Measurements from ENCODE around the gene SUPT6H.
A peak's percentile ranks its signal among the peaks of the same experiment; 100 is the strongest.

Gene SUPT6H

DNA sequence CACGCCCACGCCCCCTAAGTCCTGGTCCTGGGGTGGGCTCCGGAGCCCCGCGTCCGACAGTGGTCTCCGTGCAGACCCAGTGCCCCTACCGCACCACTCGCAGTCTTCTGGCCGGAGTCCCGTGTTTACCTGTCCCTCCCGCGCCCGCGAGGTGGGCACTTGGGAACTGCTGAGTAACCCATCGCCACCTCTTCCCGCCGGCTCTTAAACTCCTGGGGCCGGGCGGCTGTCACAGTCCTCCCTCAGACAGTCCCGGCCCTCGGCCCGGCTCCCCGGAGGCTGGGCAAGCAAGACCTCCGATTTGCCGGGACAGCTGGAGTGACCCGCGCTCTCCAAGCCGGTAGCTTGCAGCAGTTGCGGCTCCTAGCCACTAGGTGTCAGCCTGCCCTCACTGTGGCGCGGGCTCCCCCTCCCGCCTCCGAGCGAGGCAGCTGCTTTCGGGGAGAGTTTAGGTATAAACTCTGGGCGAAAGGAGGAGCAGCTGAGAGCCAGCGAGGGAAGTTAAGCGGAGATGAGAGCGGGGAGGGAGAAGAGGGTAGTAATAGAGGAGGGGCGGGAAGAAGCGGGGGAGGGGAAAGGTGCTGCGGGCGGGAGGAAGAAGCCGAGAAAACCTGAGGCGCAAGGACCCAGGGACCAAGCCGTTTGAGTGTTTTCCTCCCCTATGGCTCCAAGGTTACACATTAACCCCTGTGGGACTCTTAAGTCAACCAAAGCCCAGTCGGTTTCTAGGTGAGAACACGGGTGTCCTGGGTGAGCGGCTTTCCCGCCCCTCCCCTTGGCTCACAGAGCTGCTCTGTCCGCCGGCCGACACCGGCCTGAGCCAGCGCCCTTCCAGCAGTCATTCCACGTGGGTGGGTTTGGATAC, 64.9 kb downstream of the SUPT6H start (continued):
- TF ChIP-seq, protein P1, sequence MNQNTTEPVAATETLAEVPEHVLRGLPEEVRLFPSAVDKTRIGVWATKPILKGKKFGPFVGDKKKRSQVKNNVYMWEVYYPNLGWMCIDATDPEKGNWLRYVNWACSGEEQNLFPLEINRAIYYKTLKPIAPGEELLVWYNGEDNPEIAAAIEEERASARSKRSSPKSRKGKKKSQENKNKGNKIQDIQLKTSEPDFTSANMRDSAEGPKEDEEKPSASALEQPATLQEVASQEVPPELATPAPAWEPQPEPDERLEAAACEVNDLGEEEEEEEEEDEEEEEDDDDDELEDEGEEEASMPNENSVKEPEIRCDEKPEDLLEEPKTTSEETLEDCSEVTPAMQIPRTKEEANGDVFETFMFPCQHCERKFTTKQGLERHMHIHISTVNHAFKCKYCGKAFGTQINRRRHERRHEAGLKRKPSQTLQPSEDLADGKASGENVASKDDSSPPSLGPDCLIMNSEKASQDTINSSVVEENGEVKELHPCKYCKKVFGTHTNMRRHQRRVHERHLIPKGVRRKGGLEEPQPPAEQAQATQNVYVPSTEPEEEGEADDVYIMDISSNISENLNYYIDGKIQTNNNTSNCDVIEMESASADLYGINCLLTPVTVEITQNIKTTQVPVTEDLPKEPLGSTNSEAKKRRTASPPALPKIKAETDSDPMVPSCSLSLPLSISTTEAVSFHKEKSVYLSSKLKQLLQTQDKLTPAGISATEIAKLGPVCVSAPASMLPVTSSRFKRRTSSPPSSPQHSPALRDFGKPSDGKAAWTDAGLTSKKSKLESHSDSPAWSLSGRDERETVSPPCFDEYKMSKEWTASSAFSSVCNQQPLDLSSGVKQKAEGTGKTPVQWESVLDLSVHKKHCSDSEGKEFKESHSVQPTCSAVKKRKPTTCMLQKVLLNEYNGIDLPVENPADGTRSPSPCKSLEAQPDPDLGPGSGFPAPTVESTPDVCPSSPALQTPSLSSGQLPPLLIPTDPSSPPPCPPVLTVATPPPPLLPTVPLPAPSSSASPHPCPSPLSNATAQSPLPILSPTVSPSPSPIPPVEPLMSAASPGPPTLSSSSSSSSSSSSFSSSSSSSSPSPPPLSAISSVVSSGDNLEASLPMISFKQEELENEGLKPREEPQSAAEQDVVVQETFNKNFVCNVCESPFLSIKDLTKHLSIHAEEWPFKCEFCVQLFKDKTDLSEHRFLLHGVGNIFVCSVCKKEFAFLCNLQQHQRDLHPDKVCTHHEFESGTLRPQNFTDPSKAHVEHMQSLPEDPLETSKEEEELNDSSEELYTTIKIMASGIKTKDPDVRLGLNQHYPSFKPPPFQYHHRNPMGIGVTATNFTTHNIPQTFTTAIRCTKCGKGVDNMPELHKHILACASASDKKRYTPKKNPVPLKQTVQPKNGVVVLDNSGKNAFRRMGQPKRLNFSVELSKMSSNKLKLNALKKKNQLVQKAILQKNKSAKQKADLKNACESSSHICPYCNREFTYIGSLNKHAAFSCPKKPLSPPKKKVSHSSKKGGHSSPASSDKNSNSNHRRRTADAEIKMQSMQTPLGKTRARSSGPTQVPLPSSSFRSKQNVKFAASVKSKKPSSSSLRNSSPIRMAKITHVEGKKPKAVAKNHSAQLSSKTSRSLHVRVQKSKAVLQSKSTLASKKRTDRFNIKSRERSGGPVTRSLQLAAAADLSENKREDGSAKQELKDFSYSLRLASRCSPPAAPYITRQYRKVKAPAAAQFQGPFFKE (tag by site-specific recombination; IDR thresholded peaks at IDR 0.05; ENCODE audit: borderline replicate concordance): no peak
- TF ChIP-seq, protein P2, sequence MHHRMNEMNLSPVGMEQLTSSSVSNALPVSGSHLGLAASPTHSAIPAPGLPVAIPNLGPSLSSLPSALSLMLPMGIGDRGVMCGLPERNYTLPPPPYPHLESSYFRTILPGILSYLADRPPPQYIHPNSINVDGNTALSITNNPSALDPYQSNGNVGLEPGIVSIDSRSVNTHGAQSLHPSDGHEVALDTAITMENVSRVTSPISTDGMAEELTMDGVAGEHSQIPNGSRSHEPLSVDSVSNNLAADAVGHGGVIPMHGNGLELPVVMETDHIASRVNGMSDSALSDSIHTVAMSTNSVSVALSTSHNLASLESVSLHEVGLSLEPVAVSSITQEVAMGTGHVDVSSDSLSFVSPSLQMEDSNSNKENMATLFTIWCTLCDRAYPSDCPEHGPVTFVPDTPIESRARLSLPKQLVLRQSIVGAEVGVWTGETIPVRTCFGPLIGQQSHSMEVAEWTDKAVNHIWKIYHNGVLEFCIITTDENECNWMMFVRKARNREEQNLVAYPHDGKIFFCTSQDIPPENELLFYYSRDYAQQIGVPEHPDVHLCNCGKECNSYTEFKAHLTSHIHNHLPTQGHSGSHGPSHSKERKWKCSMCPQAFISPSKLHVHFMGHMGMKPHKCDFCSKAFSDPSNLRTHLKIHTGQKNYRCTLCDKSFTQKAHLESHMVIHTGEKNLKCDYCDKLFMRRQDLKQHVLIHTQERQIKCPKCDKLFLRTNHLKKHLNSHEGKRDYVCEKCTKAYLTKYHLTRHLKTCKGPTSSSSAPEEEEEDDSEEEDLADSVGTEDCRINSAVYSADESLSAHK (tag by site-specific recombination; IDR thresholded peaks at IDR 0.05): peak; percentile 82
- TF ChIP-seq ZFP41 (tag by site-specific recombination; IDR thresholded peaks at IDR 0.05; ENCODE audit: borderline replicate concordance): no peak
- TF ChIP-seq MEIS1 (CRISPR knock-in tag; IDR thresholded peaks at IDR 0.05; ENCODE audit: borderline replicate concordance): no peak
- no peak for TF ChIP-seq ZNF510 (tag by site-specific recombination; IDR thresholded peaks at IDR 0.05; ENCODE audit: insufficient replicate concordance)
- TF ChIP-seq ZNF707 (tag by site-specific recombination; IDR thresholded peaks at IDR 0.05): no peak
- no peak for TF ChIP-seq ZNF19 (tag by site-specific recombination; IDR thresholded peaks at IDR 0.05; ENCODE audit: low read depth)
- no peak for TF ChIP-seq ZNF658 (tag by site-specific recombination; IDR thresholded peaks at IDR 0.05)
- TF ChIP-seq MYNN (tag by site-specific recombination; IDR thresholded peaks at IDR 0.05; ENCODE audit: borderline replicate concordance): peak; percentile 97
- TF ChIP-seq ZNF473 (tag by site-specific recombination; IDR thresholded peaks at IDR 0.05): no peak
- TF ChIP-seq KLF7 (tag by site-specific recombination; IDR thresholded peaks at IDR 0.05; ENCODE audit: borderline replicate concordance): peak; percentile 81; the same call in 1 of the 2 replicates
- TF ChIP-seq, protein P3, sequence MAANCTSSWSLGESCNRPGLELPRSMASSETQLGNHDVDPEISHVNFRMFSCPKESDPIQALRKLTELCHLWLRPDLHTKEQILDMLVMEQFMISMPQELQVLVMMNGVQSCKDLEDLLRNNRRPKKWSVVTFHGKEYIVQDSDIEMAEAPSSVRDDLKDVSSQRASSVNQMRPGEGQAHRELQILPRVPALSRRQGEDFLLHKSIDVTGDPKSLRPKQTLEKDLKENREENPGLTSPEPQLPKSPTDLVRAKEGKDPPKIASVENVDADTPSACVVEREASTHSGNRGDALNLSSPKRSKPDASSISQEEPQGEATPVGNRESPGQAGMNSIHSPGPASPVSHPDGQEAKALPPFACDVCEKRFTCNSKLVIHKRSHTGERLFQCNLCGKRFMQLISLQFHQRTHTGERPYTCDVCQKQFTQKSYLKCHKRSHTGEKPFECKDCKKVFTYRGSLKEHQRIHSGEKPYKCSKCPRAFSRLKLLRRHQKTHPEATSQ (tag by site-specific recombination; IDR thresholded peaks at IDR 0.05): no peak
- no peak for TF ChIP-seq ZNF624 (tag by site-specific recombination; IDR thresholded peaks at IDR 0.05)
- TF ChIP-seq ZNF169 (tag by site-specific recombination; IDR thresholded peaks at IDR 0.05): no peak
- TF ChIP-seq ZNF157 (tag by site-specific recombination; IDR thresholded peaks at IDR 0.05): no peak
- TF ChIP-seq ZNF660 (tag by site-specific recombination; IDR thresholded peaks at IDR 0.05): peak; percentile 87
- TF ChIP-seq, protein P4, sequence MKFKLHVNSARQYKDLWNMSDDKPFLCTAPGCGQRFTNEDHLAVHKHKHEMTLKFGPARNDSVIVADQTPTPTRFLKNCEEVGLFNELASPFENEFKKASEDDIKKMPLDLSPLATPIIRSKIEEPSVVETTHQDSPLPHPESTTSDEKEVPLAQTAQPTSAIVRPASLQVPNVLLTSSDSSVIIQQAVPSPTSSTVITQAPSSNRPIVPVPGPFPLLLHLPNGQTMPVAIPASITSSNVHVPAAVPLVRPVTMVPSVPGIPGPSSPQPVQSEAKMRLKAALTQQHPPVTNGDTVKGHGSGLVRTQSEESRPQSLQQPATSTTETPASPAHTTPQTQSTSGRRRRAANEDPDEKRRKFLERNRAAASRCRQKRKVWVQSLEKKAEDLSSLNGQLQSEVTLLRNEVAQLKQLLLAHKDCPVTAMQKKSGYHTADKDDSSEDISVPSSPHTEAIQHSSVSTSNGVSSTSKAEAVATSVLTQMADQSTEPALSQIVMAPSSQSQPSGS (tag by site-specific recombination; IDR thresholded peaks at IDR 0.05; ENCODE audit: low read depth): no peak
- 0 out of 2 replicates have a peak, but pooled peaks have one; percentile 20 for TF ChIP-seq ZNF391 (tag by site-specific recombination; IDR thresholded peaks at IDR 0.05; ENCODE audit: borderline replicate concordance, low read depth)
- TF ChIP-seq ZFP37 (tag by site-specific recombination; IDR thresholded peaks at IDR 0.05): no peak; the same call in 1 of the 2 replicates
- peak; percentile 90 for TF ChIP-seq ZNF366 (tag by site-specific recombination; conservative IDR thresholded peaks at IDR 0.05)
- TF ChIP-seq ZNF10 (tag by site-specific recombination; IDR thresholded peaks at IDR 0.05): peak; percentile 61; the same call in 1 of the 2 replicates
- TF ChIP-seq, protein P5, sequence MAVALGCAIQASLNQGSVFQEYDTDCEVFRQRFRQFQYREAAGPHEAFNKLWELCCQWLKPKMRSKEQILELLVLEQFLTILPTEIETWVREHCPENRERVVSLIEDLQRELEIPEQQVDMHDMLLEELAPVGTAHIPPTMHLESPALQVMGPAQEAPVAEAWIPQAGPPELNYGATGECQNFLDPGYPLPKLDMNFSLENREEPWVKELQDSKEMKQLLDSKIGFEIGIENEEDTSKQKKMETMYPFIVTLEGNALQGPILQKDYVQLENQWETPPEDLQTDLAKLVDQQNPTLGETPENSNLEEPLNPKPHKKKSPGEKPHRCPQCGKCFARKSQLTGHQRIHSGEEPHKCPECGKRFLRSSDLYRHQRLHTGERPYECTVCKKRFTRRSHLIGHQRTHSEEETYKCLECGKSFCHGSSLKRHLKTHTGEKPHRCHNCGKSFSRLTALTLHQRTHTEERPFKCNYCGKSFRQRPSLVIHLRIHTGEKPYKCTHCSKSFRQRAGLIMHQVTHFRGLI (tag by site-specific recombination; IDR thresholded peaks at IDR 0.05): peak; percentile 44
- TF ChIP-seq KLF9 (tag by site-specific recombination; IDR thresholded peaks at IDR 0.05; ENCODE audit: low read depth): peak; percentile 95
- peak; percentile 96 for TF ChIP-seq ZBTB8A (tag by site-specific recombination; IDR thresholded peaks at IDR 0.05)
- no peak for TF ChIP-seq ZNF48 (tag by site-specific recombination; IDR thresholded peaks at IDR 0.05)
- no peak for TF ChIP-seq ZNF350 (tag by site-specific recombination; IDR thresholded peaks at IDR 0.05)
- no peak for TF ChIP-seq YY2 (tag by site-specific recombination; IDR thresholded peaks at IDR 0.05)
